HCT116 (cell line): ENCODE data around the gene FRAS1.

Experiments
- CBX3 ChIP-seq: IDR thresholded peaks from 2 replicates; pipeline ENCODE4 v1.6.1; 2012; ENCODE audit warnings: low read depth
- POLR2A ChIP-seq: IDR thresholded peaks from 2 replicates; pipeline ENCODE4 v1.7.0; 2011; ENCODE audit warnings: borderline replicate concordance; ENCODE audit not compliant: insufficient read depth, insufficient read length; ENCODE audit errors: extremely low read depth
- YY1 ChIP-seq: IDR thresholded peaks from 2 replicates; pipeline ENCODE4 v1.6.1; 2011; ENCODE audit warnings: low read length, low read depth, moderate library complexity, mild to moderate bottlenecking; ENCODE audit not compliant: insufficient replicate concordance; ENCODE audit errors: extremely low read depth
- ZFX ChIP-seq: fragments of 450-650 bp; IDR thresholded peaks from 2 replicates; pipeline ENCODE4 v1.6.1; 2017

DNA sequence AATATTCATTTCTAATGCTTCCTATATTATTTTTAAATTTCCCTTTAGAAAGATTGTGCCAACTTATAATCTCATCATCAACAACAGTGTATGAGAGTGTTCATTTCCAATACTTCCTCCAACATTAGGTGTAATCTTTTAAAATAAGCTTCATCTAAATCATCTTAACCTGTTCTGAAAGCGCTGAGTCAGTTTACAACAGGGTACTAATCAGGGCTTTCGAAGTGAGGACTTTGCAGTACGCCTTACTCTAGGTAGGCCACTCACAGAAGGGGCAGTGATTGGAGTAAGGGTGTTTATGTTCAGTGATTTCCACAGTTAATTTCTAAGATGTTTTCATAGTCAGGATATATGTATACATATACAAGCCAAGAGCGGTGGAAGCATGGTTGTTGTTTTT lies 87.9 kb downstream of the FRAS1 start:
- TF ChIP-seq POLR2A (no peak), CBX3 (no peak), ZFX (no peak), YY1 (no peak)
